Measurements from ENCODE around the gene RNF220.

The RNF220 gene

DNA sequence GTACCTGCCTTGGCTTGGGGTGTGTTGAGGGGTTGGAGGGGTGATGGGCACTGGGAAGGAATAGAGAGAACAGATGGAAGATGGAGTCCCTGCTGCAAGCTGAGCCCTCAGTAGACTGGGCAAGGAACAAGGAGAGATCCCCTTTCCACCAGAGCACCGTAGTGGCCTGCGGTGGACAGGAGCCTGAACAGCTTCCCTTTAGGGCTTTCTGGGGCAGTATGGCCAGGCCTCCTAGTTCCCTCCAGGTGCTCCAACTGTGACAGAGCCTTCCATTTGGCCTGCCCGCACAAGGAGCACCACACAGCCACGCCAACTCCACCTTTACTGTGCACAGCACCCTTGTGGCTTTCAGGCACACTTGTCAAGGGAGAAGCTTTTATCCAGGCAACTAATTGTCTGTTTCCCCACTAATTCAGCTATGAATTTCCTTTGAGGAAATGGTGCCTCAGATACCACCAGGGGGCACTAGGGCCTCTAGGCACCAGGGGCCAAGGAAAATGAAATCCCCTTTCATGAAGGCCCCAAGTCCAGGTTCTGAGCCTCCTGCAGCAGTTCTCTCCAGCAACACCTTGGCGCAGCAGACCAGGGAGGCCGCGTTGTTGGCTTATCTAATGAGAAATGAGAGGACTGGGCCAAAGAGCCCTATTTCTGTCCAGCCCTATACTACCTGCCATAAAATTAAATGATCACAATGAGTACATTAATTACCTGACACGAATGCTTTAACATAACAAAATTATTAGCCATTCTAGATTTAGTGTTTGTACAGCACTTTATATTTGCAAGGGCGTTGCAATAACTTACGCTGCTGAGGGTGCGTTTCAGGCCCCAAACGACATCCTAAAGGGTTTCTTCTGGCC lies 26.9 kb upstream of the RNF220 start:
- no peak for FAIRE-seq
- DNase-seq (ENCODE audit: insufficient read length) = peak; percentile 31

DNA sequence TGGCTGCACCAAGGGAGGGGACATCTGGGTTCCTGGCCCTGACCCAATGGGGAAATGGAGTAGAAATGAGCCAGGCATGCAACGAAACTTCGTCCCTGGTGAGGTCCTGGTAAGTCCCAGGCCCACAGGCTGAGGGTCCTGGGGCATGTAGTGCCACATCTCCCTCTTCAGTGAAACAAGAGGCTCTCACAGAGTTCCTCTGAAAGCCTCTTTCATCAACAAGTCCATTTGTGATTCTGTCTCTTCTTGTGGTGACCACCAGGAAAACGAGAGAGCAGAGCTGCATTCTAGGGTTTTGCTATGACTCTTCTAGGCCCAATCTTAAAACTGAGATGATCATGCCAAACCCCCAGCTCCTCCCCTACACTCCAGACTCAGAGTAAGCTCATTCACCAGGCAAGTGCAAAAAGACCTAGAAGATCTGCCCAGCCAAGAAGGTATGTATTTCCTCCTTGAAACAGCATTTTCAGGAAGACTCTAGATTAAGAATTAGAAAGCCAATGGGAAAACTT lies 24.3 kb upstream of the RNF220 start:
- DNase-seq (ENCODE audit: insufficient read length) (no peak), FAIRE-seq (no peak)
- TF ChIP-seq TAF1 (IDR thresholded peaks at IDR 0.05; ENCODE audit: borderline replicate concordance, low read depth, low read length) (no peak), POLR2A (IDR thresholded peaks at IDR 0.05; ENCODE audit: low read depth, low read length) (no peak), POLR2AphosphoS5 (IDR thresholded peaks at IDR 0.05; ENCODE audit: low read depth, low read length) (no peak)

More for the DNA sequence above, 26.9 kb upstream of the RNF220 start:
- TF ChIP-seq TAF1 (IDR thresholded peaks at IDR 0.05; ENCODE audit: borderline replicate concordance, low read depth, low read length) = no peak
- no peak for TF ChIP-seq POLR2AphosphoS5 (IDR thresholded peaks at IDR 0.05; ENCODE audit: low read depth, low read length)
- TF ChIP-seq POLR2A (IDR thresholded peaks at IDR 0.05; ENCODE audit: low read depth, low read length) = no peak

DNA sequence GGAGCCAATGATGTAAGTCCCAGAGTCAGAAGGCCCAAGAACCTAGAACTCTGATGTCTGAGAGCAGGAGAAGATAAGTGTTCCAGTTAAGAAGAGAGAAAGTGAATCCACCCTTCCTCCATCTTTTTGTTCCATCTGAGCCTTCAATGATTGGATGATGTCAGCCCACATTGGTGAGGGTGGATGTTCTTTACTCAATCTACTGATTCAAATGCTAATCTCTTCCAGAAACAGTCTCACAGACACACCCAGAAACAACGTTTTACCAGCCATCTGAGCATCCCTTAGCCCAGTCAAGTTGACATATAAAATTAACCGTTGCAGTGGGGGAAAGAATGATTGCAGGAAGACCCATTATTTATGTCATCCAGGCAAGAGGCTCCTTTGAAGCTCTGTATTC lies 16.5 kb upstream of the RNF220 start:
- DNase-seq (ENCODE audit: insufficient read length) (no peak), FAIRE-seq (no peak)
- TF ChIP-seq TAF1 (IDR thresholded peaks at IDR 0.05; ENCODE audit: borderline replicate concordance, low read depth, low read length) = no peak
- no peak for TF ChIP-seq POLR2A (IDR thresholded peaks at IDR 0.05; ENCODE audit: low read depth, low read length)
- no peak for TF ChIP-seq POLR2AphosphoS5 (IDR thresholded peaks at IDR 0.05; ENCODE audit: low read depth, low read length)

DNA sequence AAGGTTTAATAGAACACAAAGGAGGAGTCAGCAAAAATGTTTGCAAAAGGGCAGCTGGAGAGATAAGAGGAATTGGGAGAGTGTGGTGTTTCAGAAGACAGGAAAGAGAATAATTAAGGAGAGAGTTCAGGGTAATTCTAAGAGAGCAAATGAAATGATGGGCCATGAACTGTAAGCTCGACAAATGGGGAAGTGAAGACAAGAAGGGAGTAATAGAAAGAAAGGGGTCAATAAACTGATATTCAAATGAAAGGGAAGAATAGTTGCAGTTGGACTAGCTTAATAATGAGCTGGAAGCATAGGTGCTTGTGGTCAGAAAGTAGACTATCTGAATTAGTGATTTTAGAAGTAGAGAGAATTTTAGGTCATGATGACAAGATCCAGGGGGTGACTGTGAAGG lies 15.6 kb upstream of the RNF220 start:
- DNase-seq (ENCODE audit: insufficient read length) (no peak), FAIRE-seq (no peak)
- TF ChIP-seq POLR2AphosphoS5 (IDR thresholded peaks at IDR 0.05; ENCODE audit: low read depth, low read length) (no peak), POLR2A (IDR thresholded peaks at IDR 0.05; ENCODE audit: low read depth, low read length) (no peak)

DNA sequence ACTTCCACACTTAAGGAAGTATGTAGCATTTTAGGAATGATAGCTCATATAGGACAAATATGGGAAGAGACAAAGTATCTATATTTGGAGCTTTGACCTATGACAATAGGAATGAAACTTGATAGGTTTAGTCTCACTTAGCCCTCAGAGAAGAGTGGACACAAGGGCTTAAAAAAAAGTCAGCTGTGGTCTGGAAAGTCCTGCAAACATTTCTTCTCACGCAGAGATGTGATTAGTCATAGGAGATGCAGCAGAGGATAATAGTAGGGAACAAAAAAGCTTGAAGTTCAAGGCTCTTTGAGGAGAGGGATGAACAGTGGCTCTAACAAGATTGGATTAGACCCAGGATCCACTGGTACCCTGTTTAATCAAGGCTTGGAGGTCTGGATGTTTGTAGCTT lies 14.8 kb upstream of the RNF220 start:
- FAIRE-seq (no peak), DNase-seq (ENCODE audit: insufficient read length) (no peak)

DNA sequence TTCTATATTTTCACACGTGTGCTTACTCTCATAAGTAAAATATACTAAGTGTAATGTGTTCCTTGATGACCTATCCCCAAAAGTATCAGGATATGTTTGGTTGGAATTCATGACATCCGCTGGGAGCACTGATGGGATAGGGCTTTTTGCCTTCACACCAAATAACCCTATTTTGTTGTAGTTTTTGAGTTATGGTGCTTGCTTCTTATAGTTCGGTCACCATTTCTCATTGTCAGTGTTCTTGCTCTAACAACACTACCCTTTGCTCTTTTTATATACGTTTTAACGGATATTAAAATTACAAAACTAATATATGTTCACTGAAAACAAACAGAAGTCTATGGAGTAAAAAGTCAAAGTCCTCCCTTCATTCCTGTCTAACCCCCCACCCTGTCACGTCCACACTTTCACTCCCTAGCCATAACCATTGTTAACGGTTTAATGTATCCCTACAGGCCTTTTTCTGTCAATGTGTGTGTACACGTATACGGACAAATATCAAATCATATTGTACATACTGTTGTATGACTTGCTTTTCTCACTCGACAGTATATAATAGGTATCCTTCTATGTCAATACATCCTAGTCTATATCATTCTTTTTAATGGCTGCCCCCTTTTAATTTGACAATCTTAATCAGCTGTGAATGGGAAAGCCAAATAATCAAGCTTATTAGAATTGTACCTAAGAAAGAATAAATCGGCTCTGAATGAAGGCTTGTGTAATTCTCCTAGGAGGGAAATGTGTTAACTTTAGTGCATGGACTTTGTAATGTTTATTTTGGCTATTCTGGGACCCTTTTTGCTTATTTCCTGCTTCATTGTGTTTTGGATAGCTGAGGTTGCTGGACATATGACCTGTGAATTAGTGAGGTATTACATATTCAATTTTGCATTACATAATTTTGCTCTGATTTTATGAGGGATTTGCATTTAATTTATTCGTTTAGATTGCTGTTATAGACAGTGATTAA lies 3.5 kb upstream of the RNF220 start:
- DNase-seq (ENCODE audit: insufficient read length) = no peak
- TF ChIP-seq TAF1 (IDR thresholded peaks at IDR 0.05; ENCODE audit: borderline replicate concordance, low read depth, low read length) = no peak
- no peak for TF ChIP-seq POLR2A (IDR thresholded peaks at IDR 0.05; ENCODE audit: low read depth, low read length)
- TF ChIP-seq POLR2AphosphoS5 (IDR thresholded peaks at IDR 0.05; ENCODE audit: low read depth, low read length) = no peak
- FAIRE-seq = no peak

More for the DNA sequence above, 14.8 kb upstream of the RNF220 start:
- TF ChIP-seq POLR2A (IDR thresholded peaks at IDR 0.05; ENCODE audit: low read depth, low read length) = no peak
- TF ChIP-seq TAF1 (IDR thresholded peaks at IDR 0.05; ENCODE audit: borderline replicate concordance, low read depth, low read length) = no peak

DNA sequence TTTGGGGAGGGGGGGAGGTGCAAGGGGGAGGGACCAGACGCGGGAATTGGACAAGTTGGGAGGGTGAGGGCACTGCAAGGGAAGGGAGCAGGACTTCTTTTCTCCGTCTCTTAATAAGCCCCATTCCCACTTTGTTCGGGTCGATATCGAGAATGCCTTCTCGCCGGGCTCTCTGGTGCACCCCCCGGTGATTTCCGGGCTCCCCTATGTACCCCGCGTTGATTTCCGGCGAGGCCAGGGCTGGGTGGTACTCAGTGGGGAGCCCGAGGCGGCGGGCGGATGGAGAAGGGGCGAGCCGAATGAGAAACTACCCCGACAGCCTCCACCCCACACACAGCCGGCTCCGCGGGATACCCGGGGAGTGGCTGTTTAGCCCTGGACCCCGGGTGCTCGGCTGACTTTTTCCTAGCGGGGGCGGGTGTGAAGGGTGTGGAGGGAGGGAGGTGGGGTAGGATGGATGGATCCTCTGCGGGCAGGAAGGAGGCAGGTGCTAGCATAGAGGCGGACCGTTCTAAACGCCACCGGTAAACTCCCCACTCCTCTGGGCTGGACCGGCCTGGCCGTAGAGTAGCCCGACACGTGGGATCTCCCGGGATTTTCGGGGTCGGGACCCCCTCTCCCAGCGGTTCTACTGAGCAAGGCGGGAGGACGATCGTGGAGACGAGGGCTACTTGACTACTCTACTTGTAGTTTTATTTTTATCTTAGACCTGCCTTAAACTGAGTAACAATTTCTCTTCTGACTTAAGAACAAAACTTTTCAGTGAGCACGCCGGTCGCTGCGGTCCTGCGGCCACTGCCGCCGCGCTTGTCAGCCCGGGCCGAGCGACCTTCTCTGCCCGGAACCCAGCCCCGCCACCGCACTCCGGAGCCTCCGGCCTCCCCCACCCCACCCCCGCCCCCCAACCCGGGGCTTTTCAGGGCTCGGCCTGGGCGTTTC lies 1.0 kb downstream of the RNF220 start:
- no peak for DNase-seq (ENCODE audit: insufficient read length)
- TF ChIP-seq POLR2AphosphoS5 (IDR thresholded peaks at IDR 0.05; ENCODE audit: low read depth, low read length) (no peak), TAF1 (IDR thresholded peaks at IDR 0.05; ENCODE audit: borderline replicate concordance, low read depth, low read length) (no peak), POLR2A (IDR thresholded peaks at IDR 0.05; ENCODE audit: low read depth, low read length) (no peak)
- FAIRE-seq = no peak

DNA sequence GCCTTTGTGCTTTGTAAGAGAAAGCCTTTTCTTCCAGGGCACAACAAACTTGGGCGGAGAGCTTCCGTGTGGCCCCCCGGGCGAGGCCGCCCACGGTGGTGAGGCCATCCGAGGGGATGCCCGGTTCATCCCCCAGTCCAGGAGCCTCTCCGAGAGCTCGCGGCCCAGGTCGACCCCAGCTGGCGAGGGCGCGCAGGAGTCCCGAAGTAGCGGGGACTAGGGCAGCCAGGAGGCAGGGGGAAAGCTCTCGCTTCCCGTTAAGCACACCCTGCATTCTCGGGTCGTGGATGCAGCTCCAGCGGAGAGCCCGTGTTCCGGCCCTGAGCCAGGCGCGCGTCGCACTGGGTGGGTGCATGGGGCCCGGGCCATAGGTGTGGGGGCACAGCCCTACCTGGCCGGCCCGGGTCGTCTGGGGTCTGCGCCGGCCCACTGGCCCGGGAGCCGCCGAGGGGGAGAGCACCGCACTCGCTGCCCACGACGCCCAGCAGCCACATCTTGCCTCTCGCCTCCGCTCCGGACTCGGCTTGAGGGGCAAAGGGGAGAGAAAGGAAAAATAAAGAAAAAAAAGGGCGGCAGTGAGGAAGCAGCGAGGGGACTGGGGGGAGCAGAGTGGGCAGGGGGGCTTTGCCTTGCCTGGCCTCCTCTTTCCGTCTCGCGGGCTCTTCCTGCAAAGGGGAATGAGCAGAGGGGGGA lies 1.8 kb downstream of the RNF220 start:
- TF ChIP-seq POLR2A (IDR thresholded peaks at IDR 0.05; ENCODE audit: low read depth, low read length) = no peak
- TF ChIP-seq POLR2AphosphoS5 (IDR thresholded peaks at IDR 0.05; ENCODE audit: low read depth, low read length) = no peak
- TF ChIP-seq TAF1 (IDR thresholded peaks at IDR 0.05; ENCODE audit: borderline replicate concordance, low read depth, low read length) = no peak
- DNase-seq (ENCODE audit: insufficient read length) (no peak), FAIRE-seq (no peak)

DNA sequence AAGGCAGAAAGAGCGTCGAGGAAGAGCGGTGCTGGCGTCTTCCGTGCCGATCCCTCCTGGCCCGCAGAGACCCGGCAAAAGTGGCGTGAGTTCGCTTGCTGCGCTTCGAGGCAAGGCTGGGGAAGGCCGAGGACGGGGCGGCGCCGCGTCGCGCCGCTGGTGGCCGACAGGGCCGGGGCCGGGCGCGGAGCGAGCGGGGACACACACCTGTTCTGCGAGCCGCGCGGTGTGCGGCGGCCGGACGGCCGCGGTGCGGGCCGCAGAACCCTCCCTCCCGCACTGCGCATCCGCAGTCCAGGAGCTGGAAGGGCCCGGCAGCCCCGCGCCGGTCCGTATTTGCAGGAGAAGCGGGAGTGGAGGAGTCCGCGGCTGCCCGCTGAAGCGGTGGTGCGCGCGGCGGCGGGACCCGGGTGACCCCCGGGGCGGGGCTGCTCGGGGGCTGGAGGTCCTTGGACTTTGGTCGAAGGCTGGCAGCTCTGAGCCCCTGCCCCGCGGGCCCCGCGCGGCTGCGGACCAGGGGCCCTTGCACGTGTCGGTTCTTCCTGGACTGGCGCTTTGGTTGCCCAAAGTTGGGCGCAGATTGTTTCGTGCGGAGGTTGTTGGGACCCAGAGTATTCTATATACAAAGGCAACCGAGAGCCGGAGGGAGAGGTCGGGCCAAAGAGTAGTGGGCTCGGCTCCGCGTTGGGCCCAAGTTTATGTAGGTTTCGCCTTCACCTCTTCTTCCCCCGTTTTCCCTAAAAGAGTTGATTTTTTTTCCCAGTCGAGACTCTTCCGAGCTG lies 2.6 kb downstream of the RNF220 start:
- DNase-seq (ENCODE audit: insufficient read length) (no peak), FAIRE-seq (no peak)
- TF ChIP-seq TAF1 (IDR thresholded peaks at IDR 0.05; ENCODE audit: borderline replicate concordance, low read depth, low read length) = no peak
- no peak for TF ChIP-seq POLR2A (IDR thresholded peaks at IDR 0.05; ENCODE audit: low read depth, low read length)
- no peak for TF ChIP-seq POLR2AphosphoS5 (IDR thresholded peaks at IDR 0.05; ENCODE audit: low read depth, low read length)

All from GM12892 (cell line).